Jurkat, Clone E6-1 (cell line): ENCODE results near the gene AIFM3.
A peak's percentile ranks its signal among the peaks of the same experiment; 100 is the strongest.
"Not testable (repeated sequence)": the region's sequence is repeated elsewhere in the genome, so short reads cannot be mapped to it uniquely, and the experiment has no call there.

Source experiments
- DNase-seq: peaks from one replicate; pipeline ENCODE4 v3.0.0-alpha.2; 2011; ENCODE audit warnings: low read depth, low spot score
- H3K4me3 ChIP-seq: 2 replicates; pipeline ENCODE4 v1.5.1; 2011; ENCODE audit warnings: mild to moderate bottlenecking, low read length, control low read depth, moderate library complexity

AIFM3 gene

GRCh38 chr22:20972014-20972694 is 5.1 kb downstream of the AIFM3 start:
- not testable (repeated sequence) for DNase-seq, H3K4me3 ChIP-seq

- DNase-seq: no peak
- H3K4me3 ChIP-seq: no peak overlapping the region
These were observed 6.0 kb downstream of the AIFM3 start for GRCh38 chr22:20972933-20973577.

DNA sequence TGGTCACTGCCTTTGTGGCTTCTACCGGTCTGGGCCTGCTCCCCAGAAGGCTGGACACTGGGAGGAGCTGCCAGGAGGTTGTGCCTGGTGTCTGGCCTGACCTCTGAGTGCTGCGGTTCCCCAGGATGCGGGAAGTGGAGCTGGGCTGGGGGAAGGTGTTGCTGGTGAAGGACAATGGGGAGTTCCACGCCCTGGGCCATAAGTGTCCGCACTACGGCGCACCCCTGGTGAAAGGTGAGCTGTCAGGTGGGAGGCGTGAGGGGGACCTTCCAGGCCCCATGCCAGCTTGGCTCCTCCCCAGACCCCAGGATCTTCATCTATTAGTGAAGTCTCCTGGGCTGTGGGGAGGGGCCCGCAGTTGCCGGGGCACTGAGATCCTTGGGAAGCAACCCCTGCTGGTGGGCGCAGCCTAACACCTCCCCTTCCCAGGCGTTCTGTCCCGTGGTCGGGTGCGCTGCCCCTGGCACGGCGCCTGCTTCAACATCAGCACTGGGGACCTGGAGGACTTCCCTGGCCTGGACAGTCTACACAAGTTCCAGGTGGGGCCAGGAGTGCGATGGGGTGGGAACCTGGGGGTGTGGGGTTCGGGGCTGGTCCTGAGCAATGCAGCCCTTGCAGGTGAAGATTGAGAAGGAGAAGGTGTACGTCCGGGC is 6.7 kb downstream of the AIFM3 start:
- no peak for DNase-seq
- H3K4me3 ChIP-seq: no peak overlapping the region

DNA sequence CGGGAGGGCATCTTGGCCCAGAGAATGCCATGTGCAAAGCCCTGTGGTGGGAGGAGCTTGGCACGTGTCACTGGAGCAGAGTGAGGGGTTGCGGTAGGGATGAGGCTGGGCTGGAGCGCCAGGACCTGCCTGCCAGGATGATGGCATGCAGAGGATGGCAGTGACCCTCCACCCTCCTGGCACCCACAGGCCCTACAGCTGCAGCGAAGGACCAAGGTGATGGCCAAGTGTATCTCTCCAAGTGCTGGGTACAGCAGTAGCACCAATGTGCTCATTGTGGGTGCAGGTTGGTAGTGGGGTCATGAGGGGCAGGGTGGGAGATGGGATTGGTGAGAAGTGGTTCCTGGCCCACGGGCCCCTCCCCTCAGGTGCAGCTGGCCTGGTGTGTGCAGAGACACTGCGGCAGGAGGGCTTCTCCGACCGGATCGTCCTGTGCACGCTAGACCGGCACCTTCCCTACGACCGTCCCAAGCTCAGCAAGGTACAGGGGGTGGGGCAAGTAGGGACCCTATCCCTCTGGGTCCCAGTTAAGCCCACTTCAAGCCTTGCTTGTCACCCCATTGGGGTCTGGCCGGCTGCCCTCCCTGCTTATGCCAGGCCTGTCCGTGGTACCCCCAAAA is 7.4 kb downstream of the AIFM3 start:
- DNase-seq: no peak

DNA sequence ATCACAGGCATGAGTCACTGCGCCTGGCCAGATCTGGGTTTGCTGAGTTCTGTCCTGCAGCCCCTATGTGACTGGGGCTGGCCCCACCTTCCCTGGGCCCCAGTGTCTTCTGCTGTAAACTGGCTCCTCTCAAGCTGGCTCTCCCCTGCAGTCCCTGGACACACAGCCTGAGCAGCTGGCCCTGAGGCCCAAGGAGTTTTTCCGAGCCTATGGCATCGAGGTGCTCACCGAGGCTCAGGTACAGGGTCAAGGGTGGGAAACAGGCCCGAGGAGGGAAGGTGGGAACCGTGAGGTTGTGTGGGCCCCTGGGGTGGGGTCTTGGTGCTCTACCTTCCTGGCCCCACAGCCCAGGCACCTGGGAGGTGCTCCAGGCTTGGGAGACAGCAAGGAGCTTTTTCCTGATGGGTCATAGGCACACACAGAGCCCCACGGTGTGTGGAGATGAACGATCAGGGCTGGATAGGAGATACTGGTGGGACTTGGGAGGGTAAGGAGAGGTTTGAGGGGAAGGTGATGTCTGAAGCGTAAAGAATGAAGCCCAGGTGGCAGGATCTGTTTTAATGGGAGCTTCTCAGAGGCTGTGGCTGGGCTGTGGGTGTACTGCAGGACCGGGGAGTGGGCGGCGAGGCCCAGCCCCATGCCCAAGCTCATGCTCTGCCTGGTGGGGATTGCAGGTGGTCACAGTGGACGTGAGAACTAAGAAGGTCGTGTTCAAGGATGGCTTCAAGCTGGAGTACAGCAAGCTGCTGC is 8.7 kb downstream of the AIFM3 start:
- H3K4me3 ChIP-seq: no peak overlapping the region
- DNase-seq: no peak

More for the DNA sequence above, 7.4 kb downstream of the AIFM3 start:
- no peak overlapping the region for H3K4me3 ChIP-seq

- H3K4me3 ChIP-seq: no peak overlapping the region
- DNase-seq: no peak
These were observed 9.3 kb downstream of the AIFM3 start for GRCh38 chr22:20976291-20976877.

GRCh38 chr22:20977019-20977418 is 10.0 kb downstream of the AIFM3 start:
- no peak overlapping the region for H3K4me3 ChIP-seq
- DNase-seq: no peak

DNA sequence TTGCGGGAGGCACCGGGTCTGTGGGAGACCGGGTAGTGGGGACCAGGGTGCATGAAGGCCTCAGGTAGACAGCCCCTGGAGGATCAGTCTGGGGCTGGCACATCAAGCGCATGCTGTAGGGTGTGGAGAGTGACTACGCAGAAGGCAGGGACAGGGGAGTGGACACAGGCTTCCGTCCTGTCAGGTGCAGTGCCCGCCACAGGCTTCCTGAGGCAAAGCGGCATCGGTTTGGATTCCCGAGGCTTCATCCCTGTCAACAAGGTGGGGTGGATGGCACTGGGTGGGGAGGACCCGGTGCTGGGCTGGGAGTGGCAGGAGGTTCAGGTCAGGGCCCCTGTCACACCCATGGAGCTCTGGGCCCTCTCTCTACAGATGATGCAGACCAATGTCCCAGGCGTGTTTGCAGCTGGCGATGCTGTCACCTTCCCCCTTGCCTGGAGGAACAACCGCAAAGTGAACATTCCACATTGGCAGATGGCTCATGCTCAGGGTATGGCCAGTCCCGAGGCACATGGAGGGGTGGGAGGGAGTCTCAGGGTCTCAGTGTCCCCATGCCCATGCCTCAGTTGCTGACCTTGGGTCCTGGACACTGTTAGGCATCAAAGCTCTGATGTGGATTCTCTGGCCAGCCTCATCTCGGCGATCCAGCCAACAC is 10.6 kb downstream of the AIFM3 start:
- H3K4me3 ChIP-seq: no peak overlapping the region
- DNase-seq: no peak

DNA sequence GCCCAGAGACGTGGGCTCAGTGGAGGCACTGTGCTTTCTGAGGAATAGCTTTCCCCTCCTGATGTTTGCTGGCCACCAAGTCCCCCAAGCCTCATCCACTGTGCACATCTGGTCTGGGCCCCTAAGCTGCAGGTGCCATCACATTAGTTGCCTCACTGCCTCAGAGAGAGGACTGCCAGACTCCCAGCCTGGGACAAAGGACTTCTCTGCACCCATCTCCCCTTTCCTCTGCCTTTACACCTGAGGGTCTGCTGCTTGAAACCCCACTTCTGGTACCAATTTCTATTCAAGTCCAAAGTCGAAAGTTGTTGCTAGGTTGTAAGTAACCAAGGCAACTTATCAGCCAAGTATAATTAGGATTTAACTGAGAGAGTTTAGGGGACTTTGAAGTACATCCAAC is 11.4 kb downstream of the AIFM3 start:
- no peak overlapping the region for H3K4me3 ChIP-seq
- no peak for DNase-seq

GRCh38 chr22:20979243-20979809 is 12.3 kb downstream of the AIFM3 start:
- no peak for DNase-seq
- H3K4me3 ChIP-seq: no peak overlapping the region

DNA sequence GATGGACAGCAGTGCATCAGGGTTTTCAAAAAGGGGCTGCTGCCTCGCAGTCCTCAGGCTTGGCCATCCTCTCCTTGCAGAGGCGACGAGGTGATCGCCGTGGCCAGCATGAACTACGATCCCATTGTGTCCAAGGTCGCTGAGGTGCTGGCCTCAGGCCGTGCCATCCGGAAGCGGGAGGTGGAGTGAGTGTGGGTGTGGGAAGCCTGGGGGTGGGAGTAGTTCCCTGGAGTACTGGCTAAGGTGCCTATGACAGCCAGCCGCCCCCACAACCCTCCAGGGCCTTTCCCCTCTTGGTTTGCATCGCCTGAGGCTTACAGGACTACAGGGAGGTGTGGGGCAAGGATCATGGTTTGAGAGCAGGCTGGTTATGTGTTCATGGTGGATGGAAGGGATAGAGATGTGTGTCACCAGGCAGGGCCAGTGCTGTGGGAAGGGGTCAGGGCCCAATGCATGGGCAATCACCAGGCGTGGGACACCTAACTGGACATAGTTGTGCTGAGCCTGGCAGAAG is 12.9 kb downstream of the AIFM3 start:
- no peak overlapping the region for H3K4me3 ChIP-seq
- DNase-seq: no peak

- peak overlapping the region; percentile 87; the same call in 1 of the 2 replicates for H3K4me3 ChIP-seq
- no peak for DNase-seq
These were observed 13.5 kb downstream of the AIFM3 start for GRCh38 chr22:20980523-20980922.

- no peak for DNase-seq
- peak overlapping the region; percentile 87 for H3K4me3 ChIP-seq
These were observed 14.1 kb downstream of the AIFM3 start for GRCh38 chr22:20980938-20981722.

DNA sequence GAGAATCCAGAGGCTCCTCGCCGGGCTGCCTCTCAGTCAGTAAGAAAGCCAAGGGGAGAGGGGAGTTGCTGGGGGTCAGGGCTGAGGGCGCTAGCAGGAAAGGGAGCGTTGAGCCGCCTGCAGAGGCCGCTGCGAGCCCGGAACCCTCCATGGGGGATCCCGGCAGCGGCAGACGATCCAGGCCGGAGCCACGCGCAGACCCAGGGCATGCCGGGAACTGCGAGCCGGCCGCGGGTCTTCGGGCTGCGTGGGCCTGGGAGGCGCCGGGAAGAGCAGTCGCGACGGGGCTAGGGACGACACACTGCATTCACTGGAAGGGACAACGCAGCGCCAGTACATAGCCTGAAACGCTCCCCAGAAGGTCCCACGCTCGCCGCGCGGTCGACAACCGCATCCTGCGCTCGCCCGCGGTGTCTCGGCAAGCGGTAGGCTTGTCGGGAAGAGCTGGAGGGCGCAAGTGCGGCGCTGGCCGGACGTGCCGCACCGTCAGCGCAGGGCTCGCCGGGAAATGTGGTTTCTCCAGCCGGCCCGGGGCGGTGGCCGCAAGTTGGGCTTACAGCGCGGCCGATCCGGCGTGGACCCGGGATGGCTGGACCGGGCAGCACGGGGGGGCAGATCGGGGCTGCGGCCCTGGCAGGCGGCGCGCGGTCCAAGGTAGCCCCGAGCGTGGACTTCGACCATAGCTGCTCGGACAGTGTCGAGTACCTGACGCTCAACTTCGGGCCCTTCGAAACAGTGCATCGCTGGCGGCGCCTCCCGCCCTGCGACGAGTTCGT is 14.9 kb downstream of the AIFM3 start, which contains the start of gene LZTR1:
LZTR1 (plus strand) TSS at position 511 of the 776 bp plus-strand sequence; CDS start at position 586, 75 bp downstream.
- DNase-seq: peak; percentile 72
- H3K4me3 ChIP-seq: peak within 1 kb of the TSS; percentile 87

- no peak for DNase-seq
- H3K4me3 ChIP-seq: peak overlapping the region; percentile 87
These were observed 15.5 kb downstream of the AIFM3 start for GRCh38 chr22:20982563-20982882.

- H3K4me3 ChIP-seq: peak overlapping the region; percentile 87
These were observed 16.2 kb downstream of the AIFM3 start for GRCh38 chr22:20983081-20983771.

More at GRCh38 chr22:20983081-20983771, 16.2 kb downstream of the AIFM3 start:
- no peak for DNase-seq
